ENCODE data around the gene BAZ2B. TPM values are rescaled to one million over a fixed set of nuclear protein-coding genes. Genes with fewer than 3 reads are reported as not detected.
"Not testable (repeated sequence)": the region's sequence is repeated elsewhere in the genome, so short reads cannot be mapped to it uniquely, and the experiment has no call there.

The BAZ2B gene
- total RNA-seq, 1 donor from 2014 or later, result 32.4 TPM

- Histone ChIP-seq H3K27ac (replicated peaks) (no peak overlapping the region), H3K27me3 (ENCODE audit: low read depth) (no peaks in the 10 kb centered on the region), H3K36me3 (no peaks in the 10 kb centered on the region), H3K9me3 (replicated peaks) (peaks cover 34% of the 10 kb centered on the region), H3K4me1 (no peaks in the 10 kb centered on the region), H3K4me3 (no peak overlapping the region)
- TF ChIP-seq, protein P1, sequence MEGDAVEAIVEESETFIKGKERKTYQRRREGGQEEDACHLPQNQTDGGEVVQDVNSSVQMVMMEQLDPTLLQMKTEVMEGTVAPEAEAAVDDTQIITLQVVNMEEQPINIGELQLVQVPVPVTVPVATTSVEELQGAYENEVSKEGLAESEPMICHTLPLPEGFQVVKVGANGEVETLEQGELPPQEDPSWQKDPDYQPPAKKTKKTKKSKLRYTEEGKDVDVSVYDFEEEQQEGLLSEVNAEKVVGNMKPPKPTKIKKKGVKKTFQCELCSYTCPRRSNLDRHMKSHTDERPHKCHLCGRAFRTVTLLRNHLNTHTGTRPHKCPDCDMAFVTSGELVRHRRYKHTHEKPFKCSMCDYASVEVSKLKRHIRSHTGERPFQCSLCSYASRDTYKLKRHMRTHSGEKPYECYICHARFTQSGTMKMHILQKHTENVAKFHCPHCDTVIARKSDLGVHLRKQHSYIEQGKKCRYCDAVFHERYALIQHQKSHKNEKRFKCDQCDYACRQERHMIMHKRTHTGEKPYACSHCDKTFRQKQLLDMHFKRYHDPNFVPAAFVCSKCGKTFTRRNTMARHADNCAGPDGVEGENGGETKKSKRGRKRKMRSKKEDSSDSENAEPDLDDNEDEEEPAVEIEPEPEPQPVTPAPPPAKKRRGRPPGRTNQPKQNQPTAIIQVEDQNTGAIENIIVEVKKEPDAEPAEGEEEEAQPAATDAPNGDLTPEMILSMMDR (IDR thresholded peaks at IDR 0.05; ENCODE audit: borderline replicate concordance), result no peak
- no peak for DNase-seq
- intact Hi-C loops (cut with micrococcal nuclease), result no loop called here
These were observed 22.7 kb upstream of the BAZ2B start for GRCh38 chr2:159639071-159639470.

- H3K27ac ChIP-seq (replicated peaks), result no peak overlapping the region
- TF ChIP-seq, protein P1 (IDR thresholded peaks at IDR 0.05; ENCODE audit: borderline replicate concordance), result no peak
- no peak for DNase-seq
- H3K4me1 ChIP-seq, result no peaks in the 10 kb centered on the region
- intact Hi-C loops (cut with micrococcal nuclease), result no loop called here
- H3K4me3 ChIP-seq, result no peak overlapping the region
- no peaks in the 10 kb centered on the region for H3K36me3 ChIP-seq
- H3K9me3 ChIP-seq (replicated peaks), result peaks cover 34% of the 10 kb centered on the region
- no peaks in the 10 kb centered on the region for H3K27me3 ChIP-seq (ENCODE audit: low read depth)
These were observed 21.7 kb upstream of the BAZ2B start for GRCh38 chr2:159637988-159638501.

DNA sequence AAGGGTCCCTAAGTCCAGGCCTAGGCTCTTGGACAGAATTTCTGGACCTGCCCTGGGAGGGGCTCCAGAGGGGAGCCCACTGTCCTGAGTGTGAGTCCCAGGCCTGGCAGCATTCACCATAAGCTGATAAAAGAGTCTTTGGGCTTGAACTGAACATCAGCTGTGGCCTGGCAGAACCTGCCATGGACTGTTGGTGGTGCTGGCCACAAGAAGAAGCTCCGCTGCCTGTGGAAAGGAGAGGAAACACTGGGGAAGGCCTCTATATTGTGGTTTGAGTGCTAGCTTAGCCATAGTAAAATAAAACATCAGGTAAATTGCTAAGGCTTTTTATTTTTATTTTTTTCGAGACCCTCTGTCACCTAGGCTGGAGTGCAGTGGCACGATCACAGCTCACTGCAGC is 20.9 kb upstream of the BAZ2B start:
- Histone ChIP-seq H3K36me3 (no peaks in the 10 kb centered on the region), H3K27me3 (ENCODE audit: low read depth) (no peaks in the 10 kb centered on the region), H3K9me3 (replicated peaks) (peaks cover 34% of the 10 kb centered on the region), H3K4me1 (no peaks in the 10 kb centered on the region), H3K27ac (replicated peaks) (no peak overlapping the region), H3K4me3 (no peak overlapping the region)
- no peak for DNase-seq
- intact Hi-C loops (cut with micrococcal nuclease), result no loop called here
- TF ChIP-seq, protein P1 (IDR thresholded peaks at IDR 0.05; ENCODE audit: borderline replicate concordance), result no peak

GRCh38 chr2:159635006-159635789 is 18.9 kb upstream of the BAZ2B start:
- DNase-seq, result no peak
- Histone ChIP-seq H3K36me3 (no peaks in the 10 kb centered on the region), H3K27ac (replicated peaks) (no peak overlapping the region), H3K4me3 (no peak overlapping the region), H3K4me1 (no peaks in the 10 kb centered on the region), H3K27me3 (ENCODE audit: low read depth) (no peaks in the 10 kb centered on the region), H3K9me3 (replicated peaks) (peaks cover 22% of the 10 kb centered on the region)
- TF ChIP-seq, protein P1 (IDR thresholded peaks at IDR 0.05; ENCODE audit: borderline replicate concordance), result no peak
- intact Hi-C loops (cut with micrococcal nuclease), result no loop called here

DNA sequence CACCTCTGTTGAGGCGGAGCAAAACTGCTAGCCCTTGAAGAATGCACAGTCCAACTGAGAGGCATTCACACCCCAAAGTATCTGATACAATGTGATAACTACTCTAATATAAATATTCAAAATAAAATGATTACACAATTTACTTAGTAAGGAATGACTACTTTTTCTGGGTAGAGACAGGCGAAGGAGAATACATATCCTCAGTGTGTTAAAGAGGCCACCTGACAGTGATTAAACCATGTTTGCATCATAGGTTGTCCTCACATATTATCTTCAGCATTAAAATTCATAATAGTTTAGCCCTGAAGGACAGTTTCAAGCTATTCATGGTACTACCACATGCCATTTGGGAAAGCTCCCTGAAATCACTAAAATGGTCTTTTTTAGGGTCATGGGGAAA is 16.9 kb upstream of the BAZ2B start:
- no peak for DNase-seq
- Histone ChIP-seq H3K36me3 (no peaks in the 10 kb centered on the region), H3K4me3 (no peak overlapping the region), H3K4me1 (no peaks in the 10 kb centered on the region), H3K27ac (replicated peaks) (no peak overlapping the region), H3K27me3 (ENCODE audit: low read depth) (no peaks in the 10 kb centered on the region), H3K9me3 (replicated peaks) (peaks cover 2% of the 10 kb centered on the region)
- TF ChIP-seq, protein P1 (IDR thresholded peaks at IDR 0.05; ENCODE audit: borderline replicate concordance), result no peak
- intact Hi-C loops (cut with micrococcal nuclease), result no loop called here

GRCh38 chr2:159625628-159626027 is 9.3 kb upstream of the BAZ2B start:
- H3K27me3 ChIP-seq (ENCODE audit: low read depth); H3K4me3 ChIP-seq; DNase-seq; H3K27ac ChIP-seq (replicated peaks); intact Hi-C loops (cut with micrococcal nuclease); H3K4me1 ChIP-seq; H3K36me3 ChIP-seq: not testable (repeated sequence)
- H3K9me3 ChIP-seq (replicated peaks), result peaks cover 15% of the 10 kb centered on the region

Data from left ventricle myocardium inferior (tissue), 1 donor.